AG10803 (cell line): ENCODE measurements around the gene GCLM.

ENCODE experiments used
- DNase-seq: peaks from one replicate; pipeline ENCODE4 v3.0.0; 2010; ENCODE audit warnings: low read depth
- H3K4me3 ChIP-seq: 2 replicates; pipeline ENCODE4 v1.5.1; 2011; ENCODE audit warnings: mild to moderate bottlenecking, low read length, control low read depth
- TF ChIP-seq, protein P1 (sequence below): conservative IDR thresholded peaks from 2 replicates; pipeline ENCODE4 v1.5.1; 2011; ENCODE audit warnings: mild to moderate bottlenecking, low read length, control low read depth, inconsistent platforms

GCLM gene

DNA sequence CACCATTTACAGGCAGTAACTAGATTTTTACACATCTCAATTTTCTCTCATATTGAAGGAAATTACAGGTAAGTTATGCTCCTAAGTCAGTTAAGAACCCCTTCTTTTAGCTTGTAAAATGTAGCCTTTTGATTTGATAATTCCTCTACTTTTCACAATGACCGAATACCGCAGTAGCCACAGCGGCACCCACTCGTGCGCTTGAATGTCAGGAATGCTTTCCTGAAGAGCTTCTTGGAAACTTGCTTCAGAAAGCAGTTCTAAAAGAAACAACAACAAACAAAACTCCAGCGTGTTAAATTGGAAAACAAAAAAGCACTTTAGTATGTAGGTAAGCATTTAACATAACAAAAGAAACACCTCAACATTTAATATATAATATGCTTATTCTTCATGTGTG lies 20.3 kb downstream of the GCLM start:
- TF ChIP-seq, protein P1, sequence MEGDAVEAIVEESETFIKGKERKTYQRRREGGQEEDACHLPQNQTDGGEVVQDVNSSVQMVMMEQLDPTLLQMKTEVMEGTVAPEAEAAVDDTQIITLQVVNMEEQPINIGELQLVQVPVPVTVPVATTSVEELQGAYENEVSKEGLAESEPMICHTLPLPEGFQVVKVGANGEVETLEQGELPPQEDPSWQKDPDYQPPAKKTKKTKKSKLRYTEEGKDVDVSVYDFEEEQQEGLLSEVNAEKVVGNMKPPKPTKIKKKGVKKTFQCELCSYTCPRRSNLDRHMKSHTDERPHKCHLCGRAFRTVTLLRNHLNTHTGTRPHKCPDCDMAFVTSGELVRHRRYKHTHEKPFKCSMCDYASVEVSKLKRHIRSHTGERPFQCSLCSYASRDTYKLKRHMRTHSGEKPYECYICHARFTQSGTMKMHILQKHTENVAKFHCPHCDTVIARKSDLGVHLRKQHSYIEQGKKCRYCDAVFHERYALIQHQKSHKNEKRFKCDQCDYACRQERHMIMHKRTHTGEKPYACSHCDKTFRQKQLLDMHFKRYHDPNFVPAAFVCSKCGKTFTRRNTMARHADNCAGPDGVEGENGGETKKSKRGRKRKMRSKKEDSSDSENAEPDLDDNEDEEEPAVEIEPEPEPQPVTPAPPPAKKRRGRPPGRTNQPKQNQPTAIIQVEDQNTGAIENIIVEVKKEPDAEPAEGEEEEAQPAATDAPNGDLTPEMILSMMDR = no peak
- H3K4me3 ChIP-seq = no peak overlapping the region

DNA sequence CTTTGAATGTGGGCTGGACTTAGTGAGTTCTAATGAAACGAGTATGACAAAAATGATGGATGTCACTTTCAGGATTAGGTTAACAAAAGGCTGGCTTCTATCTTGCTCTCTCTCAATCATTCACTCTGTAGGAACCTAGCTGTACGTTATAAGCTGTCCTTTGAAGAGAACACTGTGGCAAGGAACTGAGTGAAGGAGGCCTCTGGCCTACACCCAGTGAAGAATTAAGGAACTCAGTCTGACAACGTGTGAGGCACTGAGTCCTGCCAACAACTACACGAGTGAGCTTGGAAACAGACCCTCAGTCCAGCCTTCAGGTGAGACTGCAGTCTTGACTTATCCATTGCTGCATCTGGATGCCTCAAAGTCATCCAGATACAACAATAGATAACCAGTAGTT lies 27.0 kb downstream of the GCLM start:
- DNase-seq = no peak
- TF ChIP-seq, protein P1 = no peak
- no peak overlapping the region for H3K4me3 ChIP-seq

More for the DNA sequence above, 20.3 kb downstream of the GCLM start:
- DNase-seq = no peak

DNA sequence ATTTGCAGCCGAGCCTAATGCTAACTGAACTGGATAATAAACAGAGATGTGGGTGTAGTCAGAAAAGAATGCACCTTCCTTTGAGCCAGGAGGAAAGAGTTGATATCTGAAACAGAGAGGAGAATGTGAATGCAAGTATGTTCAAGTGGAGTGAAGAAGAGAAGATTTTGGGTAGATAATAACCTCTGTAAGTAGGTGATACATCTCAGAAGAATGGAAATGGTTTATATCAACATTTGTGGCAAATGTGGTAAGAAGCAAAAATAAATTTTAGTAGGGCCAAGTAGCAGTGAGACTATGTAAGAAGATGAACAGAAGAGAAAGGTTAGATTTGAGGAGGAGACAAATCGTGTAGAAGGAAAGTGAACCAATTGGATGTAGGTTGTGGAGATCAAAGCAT lies 28.5 kb downstream of the GCLM start:
- H3K4me3 ChIP-seq = no peak overlapping the region
- TF ChIP-seq, protein P1 = no peak
- peak; percentile 17 for DNase-seq

DNA sequence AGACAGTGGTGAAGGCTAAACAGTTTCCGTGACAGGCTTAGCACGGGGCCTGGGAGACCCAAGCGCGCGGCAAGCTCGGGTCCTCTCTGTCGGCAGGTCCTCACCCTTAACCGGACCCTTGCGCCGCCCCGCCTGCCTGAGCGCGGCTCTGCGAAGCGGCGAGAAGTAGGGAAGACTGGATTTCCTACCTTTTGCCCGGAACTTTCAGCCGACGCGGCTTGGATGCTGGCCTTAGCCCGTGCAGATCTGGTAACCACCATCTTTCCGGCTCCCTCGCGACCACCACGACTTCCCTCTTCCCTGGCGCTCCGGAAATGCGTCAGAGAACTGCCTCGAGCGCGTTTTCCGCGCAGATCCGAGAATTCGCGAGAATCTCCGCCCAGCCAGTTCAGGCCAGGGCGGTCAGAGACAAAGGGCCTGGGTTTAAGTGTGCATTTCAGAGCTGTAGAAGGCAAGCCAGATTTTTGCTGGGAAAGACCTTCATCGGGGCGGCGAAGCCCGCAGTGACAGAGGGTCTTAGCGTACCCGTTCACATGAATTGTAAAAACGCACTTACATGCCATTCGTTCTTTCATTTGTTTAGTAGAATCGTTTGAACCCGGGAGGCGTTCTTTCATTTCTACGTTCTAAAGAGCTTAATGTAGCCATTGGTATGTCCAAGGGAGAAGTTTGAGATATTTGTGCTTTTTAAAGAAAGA lies 30.2 kb downstream of the GCLM start, which contains the start of gene DNTTIP2:
Gene DNTTIP2, minus strand, starts transcription at position 318 of the 698 bp plus-strand sequence. Its CDS starts 58 bp downstream, at position 260.
- peak within 1 kb of the TSS; percentile 94 for H3K4me3 ChIP-seq
- TF ChIP-seq, protein P1 = no peak
- peak; percentile 85 for DNase-seq

DNA sequence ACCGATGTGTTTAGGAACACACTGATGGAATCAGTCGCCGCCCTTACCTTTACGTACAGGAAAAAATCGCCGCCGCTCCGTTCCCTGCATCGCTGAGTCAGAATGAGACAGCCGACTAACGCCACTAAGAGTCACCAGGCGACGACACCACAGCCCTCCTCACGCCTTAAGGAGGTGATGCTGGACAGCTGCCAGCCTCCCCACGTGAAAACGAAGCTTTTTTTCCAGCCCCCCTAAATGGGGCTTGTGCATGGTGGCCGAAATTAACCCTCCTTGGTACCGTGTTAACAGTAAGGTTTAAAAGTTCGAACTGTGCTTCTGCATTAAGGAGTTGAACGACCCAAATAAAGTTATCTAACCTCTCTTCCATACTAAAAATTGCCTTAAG lies 30.7 kb downstream of the GCLM start:
- TF ChIP-seq, protein P1 = no peak
- peak; percentile 26 for DNase-seq
- H3K4me3 ChIP-seq = peak overlapping the region; percentile 94

DNA sequence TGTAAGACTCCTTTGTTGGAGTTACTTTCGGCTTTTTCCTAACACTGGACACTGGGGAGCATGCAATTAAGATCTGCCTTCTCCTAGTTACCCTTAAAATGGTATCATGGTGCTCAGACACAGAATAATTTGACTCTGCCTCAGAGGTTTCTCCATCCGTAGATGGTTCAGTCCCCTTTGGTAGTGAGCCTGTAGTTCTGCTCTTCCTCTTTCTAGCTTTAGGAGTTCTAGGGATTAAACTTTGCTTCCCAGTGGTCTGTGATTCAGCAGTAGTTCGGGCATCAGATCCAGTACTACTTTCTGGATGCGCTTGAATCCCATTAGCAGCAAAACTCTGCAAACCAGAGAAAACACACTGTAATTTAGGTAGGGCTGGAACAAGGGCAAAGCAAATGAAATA lies 31.7 kb downstream of the GCLM start:
- no peak for DNase-seq
- TF ChIP-seq, protein P1 = no peak
- H3K4me3 ChIP-seq = no peak overlapping the region

DNA sequence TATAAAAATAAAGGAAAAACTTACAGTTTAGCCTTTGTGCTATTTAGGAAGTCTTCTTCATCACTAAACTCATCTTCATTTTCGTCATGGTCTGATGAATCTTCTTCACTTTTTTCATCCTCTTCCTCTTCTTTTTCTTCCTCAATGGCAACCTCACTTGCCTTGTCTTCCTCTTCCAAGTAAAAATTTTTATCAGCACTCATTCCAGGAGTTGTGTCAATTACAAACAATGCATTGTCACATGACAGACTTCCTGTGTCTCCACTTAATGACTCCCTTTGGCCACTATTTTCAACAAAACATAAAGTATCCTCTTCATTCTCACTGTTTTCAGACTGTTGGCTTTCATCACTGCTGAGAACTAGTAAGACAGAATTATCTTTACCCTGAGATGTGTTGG lies 33.0 kb downstream of the GCLM start:
- TF ChIP-seq, protein P1 = no peak
- H3K4me3 ChIP-seq = no peak overlapping the region

More for the DNA sequence above, 33.0 kb downstream of the GCLM start:
- no peak for DNase-seq
